ENCODE measurements around the gene TBPL2. TPM values are rescaled to one million over a fixed set of nuclear protein-coding genes. Genes with fewer than 3 reads are reported as not detected.

TBPL2 gene
- total RNA-seq, 3 donors from 2014 or later: not detected

GRCh38 chr14:55454264-55455002 lies 14.0 kb upstream of the TBPL2 start:
- no peaks in the 10 kb centered on the region for H3K36me3 ChIP-seq (ENCODE audit: low read depth)
- intact Hi-C loops (cut with DNase I, micrococcal nuclease): no loop called here
- H3K9me3 ChIP-seq: no peaks in the 10 kb centered on the region
- peak; percentile 80 for ATAC-seq
- peaks cover 12% of the 10 kb centered on the region for H3K4me1 ChIP-seq (ENCODE audit: low read depth)
- DNase-seq: peak; percentile 53 to 77 (median 58)
- H3K4me3 ChIP-seq: no peak overlapping the region
- TF ChIP-seq CTCF (IDR thresholded peaks at IDR 0.05): no peak

- peaks cover 19% of the 10 kb centered on the region for H3K4me1 ChIP-seq (ENCODE audit: low read depth)
- H3K36me3 ChIP-seq (ENCODE audit: low read depth): no peaks in the 10 kb centered on the region
- ATAC-seq (no peak), DNase-seq (peak in 1 of 3 donors; percentile 23)
- no peaks in the 10 kb centered on the region for H3K9me3 ChIP-seq
- no peak overlapping the region for H3K4me3 ChIP-seq
- TF ChIP-seq CTCF (IDR thresholded peaks at IDR 0.05): no peak
- intact Hi-C loops (cut with DNase I, micrococcal nuclease): no loop called here
Observed at GRCh38 chr14:55451950-55452349, 11.5 kb upstream of the TBPL2 start.

- H3K4me1 ChIP-seq (ENCODE audit: low read depth): peaks cover 19% of the 10 kb centered on the region
- H3K9me3 ChIP-seq: no peaks in the 10 kb centered on the region
- peak in 1 of 3 donors; percentile 22 for DNase-seq
- H3K36me3 ChIP-seq (ENCODE audit: low read depth): no peaks in the 10 kb centered on the region
- H3K4me3 ChIP-seq: no peak overlapping the region
- intact Hi-C loops (cut with DNase I, micrococcal nuclease): no loop called here
- peak; percentile 2 for ATAC-seq
- TF ChIP-seq CTCF (IDR thresholded peaks at IDR 0.05): no peak
Observed at GRCh38 chr14:55451398-55451797, 11.0 kb upstream of the TBPL2 start.

GRCh38 chr14:55450987-55451386 lies 10.6 kb upstream of the TBPL2 start:
- ATAC-seq: peak; percentile 16
- intact Hi-C loops (cut with DNase I, micrococcal nuclease): no loop called here
- Histone ChIP-seq H3K36me3 (ENCODE audit: low read depth) (no peaks in the 10 kb centered on the region), H3K9me3 (no peaks in the 10 kb centered on the region), H3K4me3 (no peak overlapping the region), H3K4me1 (ENCODE audit: low read depth) (peaks cover 19% of the 10 kb centered on the region)
- no peak for DNase-seq
- no peak for TF ChIP-seq CTCF (IDR thresholded peaks at IDR 0.05)

GRCh38 chr14:55450539-55450938 lies 10.1 kb upstream of the TBPL2 start:
- TF ChIP-seq CTCF (IDR thresholded peaks at IDR 0.05): no peak
- intact Hi-C loops (cut with DNase I, micrococcal nuclease): no loop called here
- Histone ChIP-seq H3K4me1 (ENCODE audit: low read depth) (peaks cover 19% of the 10 kb centered on the region), H3K9me3 (no peaks in the 10 kb centered on the region), H3K36me3 (ENCODE audit: low read depth) (no peaks in the 10 kb centered on the region), H3K4me3 (no peak overlapping the region)
- ATAC-seq (no peak), DNase-seq (no peak)
